Stimulated activated naive CD8-positive, alpha-beta T cell treated with anti-CD3 and anti-CD28 coated beads, Interleukin-15, Interleukin-2, amounts not matched to agents 100 ng/mL and 50 ng/mL, for 24 hours (primary cell): ENCODE data around the gene ABCD3.

Experiments used
- H3K27ac Mint-ChIP-seq: one replicate; pipeline ENCODE4 v1.8.0; 2021; ENCODE audit warnings: mild to moderate bottlenecking, mixed read lengths
- H3K27me3 Mint-ChIP-seq: one replicate; pipeline ENCODE4 v1.8.0; 2021; ENCODE audit warnings: mixed read lengths
- H3K36me3 Mint-ChIP-seq: one replicate; pipeline ENCODE4 v1.8.0; 2021; ENCODE audit warnings: low read depth, mixed read lengths
- H3K4me1 Mint-ChIP-seq: one replicate; pipeline ENCODE4 v1.8.0; 2021; ENCODE audit warnings: low read depth, mixed read lengths
- H3K4me3 Mint-ChIP-seq: one replicate; pipeline ENCODE4 v1.8.0; 2021; ENCODE audit warnings: mild to moderate bottlenecking, mixed read lengths
- H3K9me3 Mint-ChIP-seq: one replicate; pipeline ENCODE4 v1.8.0; 2021; ENCODE audit warnings: mixed read lengths

Gene ABCD3

GRCh38 chr1:94519351-94519750 is 101.2 kb downstream of the ABCD3 start:
- Mint-ChIP-seq H3K27ac (no peak overlapping the region), H3K36me3 (peaks cover 25% of the 10 kb centered on the region), H3K4me1 (no peaks in the 10 kb centered on the region), H3K9me3 (no peaks in the 10 kb centered on the region), H3K4me3 (no peak overlapping the region), H3K27me3 (no peaks in the 10 kb centered on the region)

- Mint-ChIP-seq H3K27ac (no peak overlapping the region), H3K4me1 (no peaks in the 10 kb centered on the region), H3K27me3 (no peaks in the 10 kb centered on the region), H3K4me3 (no peak overlapping the region), H3K9me3 (no peaks in the 10 kb centered on the region), H3K36me3 (peaks cover 19% of the 10 kb centered on the region)
Observed at GRCh38 chr1:94522304-94522703, 104.1 kb downstream of the ABCD3 start.

GRCh38 chr1:94524531-94524930 is 106.3 kb downstream of the ABCD3 start:
- Mint-ChIP-seq H3K4me3 (no peak overlapping the region), H3K27me3 (no peaks in the 10 kb centered on the region), H3K27ac (no peak overlapping the region), H3K9me3 (no peaks in the 10 kb centered on the region), H3K36me3 (peaks cover 6% of the 10 kb centered on the region), H3K4me1 (no peaks in the 10 kb centered on the region)

GRCh38 chr1:94526152-94526980 is 108.2 kb downstream of the ABCD3 start:
- Mint-ChIP-seq H3K36me3 (no peaks in the 10 kb centered on the region), H3K4me3 (no peak overlapping the region), H3K27ac (no peak overlapping the region), H3K27me3 (no peaks in the 10 kb centered on the region), H3K9me3 (no peaks in the 10 kb centered on the region), H3K4me1 (no peaks in the 10 kb centered on the region)

- H3K4me3 Mint-ChIP-seq: no peak overlapping the region
- H3K9me3 Mint-ChIP-seq: no peaks in the 10 kb centered on the region
- no peaks in the 10 kb centered on the region for H3K36me3 Mint-ChIP-seq
- no peak overlapping the region for H3K27ac Mint-ChIP-seq
- H3K27me3 Mint-ChIP-seq: no peaks in the 10 kb centered on the region
- no peaks in the 10 kb centered on the region for H3K4me1 Mint-ChIP-seq
Observed at GRCh38 chr1:94527447-94528031, 109.3 kb downstream of the ABCD3 start.

DNA sequence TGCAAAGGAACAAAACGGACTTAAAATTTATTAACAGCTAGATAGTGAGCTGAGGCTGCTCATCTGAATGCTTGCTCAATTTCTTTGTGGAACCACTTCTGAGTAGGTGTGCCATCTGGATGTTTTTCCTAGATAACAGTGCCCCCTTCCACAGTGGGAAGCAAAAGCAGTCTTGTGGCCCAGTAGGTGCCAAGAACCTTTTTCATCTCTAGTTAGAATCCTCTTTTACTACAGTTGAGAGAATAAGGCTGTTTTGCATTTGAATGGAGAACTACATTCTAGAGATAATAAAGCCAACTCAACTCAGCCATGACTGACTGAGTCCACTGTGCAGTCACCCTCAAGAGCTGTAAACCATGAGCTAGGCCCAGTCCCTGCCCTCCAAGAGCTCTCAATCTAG is 110.1 kb downstream of the ABCD3 start:
- Mint-ChIP-seq H3K27me3 (no peaks in the 10 kb centered on the region), H3K9me3 (no peaks in the 10 kb centered on the region), H3K36me3 (no peaks in the 10 kb centered on the region), H3K4me1 (no peaks in the 10 kb centered on the region), H3K27ac (no peak overlapping the region), H3K4me3 (no peak overlapping the region)

DNA sequence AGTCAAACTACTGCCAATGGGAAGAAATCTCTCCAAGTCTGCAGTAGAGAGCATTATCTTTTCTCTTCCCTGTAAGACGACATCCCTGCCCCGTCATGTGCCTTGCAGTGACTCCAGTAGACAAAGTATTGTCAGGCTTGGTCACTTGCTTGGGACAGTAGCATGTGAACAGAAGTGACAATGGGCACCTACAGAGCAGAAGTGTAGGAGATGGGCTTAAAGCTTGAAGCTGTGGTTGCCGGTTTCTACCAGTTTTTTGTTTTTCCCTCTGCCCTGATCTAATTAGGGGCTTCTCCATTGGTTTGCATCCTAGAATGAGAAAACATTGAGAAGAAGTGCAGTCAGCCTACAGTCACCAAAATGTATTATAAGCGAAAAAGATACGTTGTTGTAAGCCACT is 110.6 kb downstream of the ABCD3 start:
- H3K27me3 Mint-ChIP-seq: no peaks in the 10 kb centered on the region
- H3K4me3 Mint-ChIP-seq: no peak overlapping the region
- H3K9me3 Mint-ChIP-seq: no peaks in the 10 kb centered on the region
- H3K27ac Mint-ChIP-seq: no peak overlapping the region
- H3K4me1 Mint-ChIP-seq: no peaks in the 10 kb centered on the region
- no peaks in the 10 kb centered on the region for H3K36me3 Mint-ChIP-seq

DNA sequence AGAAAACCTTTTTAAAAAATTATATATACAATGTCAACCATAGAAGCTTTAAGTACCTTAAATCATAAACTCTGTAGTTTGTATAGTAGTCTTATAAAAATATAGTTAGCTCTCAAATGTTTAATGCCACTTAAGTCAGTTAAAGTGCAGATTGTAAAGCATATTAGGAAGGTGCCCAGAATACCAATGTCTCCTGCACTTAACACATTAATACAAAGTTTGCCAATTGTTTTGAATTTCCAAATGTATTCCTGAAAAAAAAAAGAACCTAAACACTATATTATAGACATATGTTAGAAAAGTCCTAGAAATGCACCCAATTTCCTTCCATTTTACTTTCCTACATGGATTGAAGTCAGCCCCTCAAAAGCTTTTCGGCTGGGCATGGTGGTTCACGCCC is 111.2 kb downstream of the ABCD3 start:
- Mint-ChIP-seq H3K27me3 (no peaks in the 10 kb centered on the region), H3K4me3 (no peak overlapping the region), H3K4me1 (no peaks in the 10 kb centered on the region), H3K9me3 (no peaks in the 10 kb centered on the region), H3K36me3 (no peaks in the 10 kb centered on the region), H3K27ac (no peak overlapping the region)

DNA sequence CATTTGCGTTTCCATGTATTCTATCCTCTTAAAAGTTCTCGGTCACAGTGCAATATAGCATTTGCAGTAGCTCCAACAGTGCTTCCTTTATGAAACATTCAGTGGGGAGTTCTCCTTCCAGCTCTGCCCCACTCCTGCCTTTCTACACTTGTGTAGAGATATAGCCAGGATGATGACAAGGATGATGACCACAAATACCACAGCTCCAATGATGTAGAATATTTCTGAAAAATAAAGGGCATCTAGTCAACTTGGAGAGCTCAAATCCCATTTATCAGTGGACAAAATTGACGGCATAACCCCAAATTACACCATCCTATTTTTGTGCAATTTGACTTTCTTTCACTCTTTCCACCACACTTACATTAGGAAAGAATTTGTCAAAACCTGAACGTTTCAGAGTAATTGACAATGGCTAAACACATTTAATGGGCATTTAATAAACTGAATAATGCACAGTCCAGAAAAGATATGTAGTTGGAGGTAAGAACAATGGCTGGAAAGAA is 112.2 kb downstream of the ABCD3 start:
- Mint-ChIP-seq H3K36me3 (no peaks in the 10 kb centered on the region), H3K9me3 (no peaks in the 10 kb centered on the region), H3K27me3 (peaks cover 4% of the 10 kb centered on the region), H3K4me1 (no peaks in the 10 kb centered on the region), H3K27ac (no peak overlapping the region), H3K4me3 (no peak overlapping the region)

GRCh38 chr1:94531664-94532063 is 113.5 kb downstream of the ABCD3 start:
- Mint-ChIP-seq H3K27me3 (peaks cover 4% of the 10 kb centered on the region), H3K27ac (no peak overlapping the region), H3K4me1 (no peaks in the 10 kb centered on the region), H3K9me3 (no peaks in the 10 kb centered on the region), H3K4me3 (no peak overlapping the region), H3K36me3 (no peaks in the 10 kb centered on the region)

GRCh38 chr1:94532077-94532476 is 113.9 kb downstream of the ABCD3 start:
- no peaks in the 10 kb centered on the region for H3K4me1 Mint-ChIP-seq
- H3K4me3 Mint-ChIP-seq: no peak overlapping the region
- peaks cover 4% of the 10 kb centered on the region for H3K27me3 Mint-ChIP-seq
- no peaks in the 10 kb centered on the region for H3K9me3 Mint-ChIP-seq
- no peaks in the 10 kb centered on the region for H3K36me3 Mint-ChIP-seq
- H3K27ac Mint-ChIP-seq: no peak overlapping the region

DNA sequence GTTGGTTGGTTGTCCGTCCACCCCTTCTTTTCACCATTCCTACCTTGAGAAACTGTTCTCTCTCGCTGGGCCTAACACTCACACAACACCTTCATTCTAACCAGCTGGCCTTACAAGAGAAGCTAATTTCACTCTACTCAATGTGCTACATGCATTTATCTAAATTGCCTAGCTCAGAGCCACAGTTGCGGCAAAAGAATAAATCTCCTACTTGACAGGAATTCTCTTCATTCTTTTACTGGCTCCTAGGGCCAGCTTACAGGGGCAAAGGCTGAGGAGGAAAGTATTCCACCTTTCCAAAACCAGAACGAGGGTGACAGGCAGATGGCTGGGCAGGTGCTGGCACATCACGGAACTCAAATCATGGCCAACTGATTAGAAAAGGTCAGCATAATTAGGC is 116.9 kb downstream of the ABCD3 start:
- Mint-ChIP-seq H3K36me3 (no peaks in the 10 kb centered on the region), H3K27me3 (peaks cover 30% of the 10 kb centered on the region), H3K4me1 (no peaks in the 10 kb centered on the region), H3K27ac (no peak overlapping the region), H3K4me3 (no peak overlapping the region), H3K9me3 (no peaks in the 10 kb centered on the region)

GRCh38 chr1:94535879-94536278 is 117.7 kb downstream of the ABCD3 start:
- H3K27me3 Mint-ChIP-seq: peaks cover 38% of the 10 kb centered on the region
- H3K4me1 Mint-ChIP-seq: no peaks in the 10 kb centered on the region
- H3K4me3 Mint-ChIP-seq: no peak overlapping the region
- no peaks in the 10 kb centered on the region for H3K36me3 Mint-ChIP-seq
- no peaks in the 10 kb centered on the region for H3K9me3 Mint-ChIP-seq
- H3K27ac Mint-ChIP-seq: no peak overlapping the region

DNA sequence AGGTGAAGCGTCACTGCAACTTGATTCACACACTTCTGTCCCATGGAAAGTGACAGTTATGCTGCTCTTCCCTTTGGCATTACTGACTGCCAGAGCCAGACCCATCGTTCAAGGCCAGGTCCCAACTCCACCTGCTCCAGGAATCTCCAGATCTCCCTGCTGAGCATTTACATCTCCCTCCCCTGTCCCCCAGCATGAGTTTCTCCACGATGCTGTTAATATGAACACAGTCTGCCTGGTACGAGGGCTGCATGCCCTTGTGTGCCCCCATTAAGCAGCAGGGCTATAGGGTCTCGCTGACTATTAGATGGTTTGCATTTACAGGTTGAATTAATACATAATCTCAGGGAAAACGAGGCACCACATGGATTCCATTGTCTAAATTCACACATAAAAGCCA is 119.1 kb downstream of the ABCD3 start:
- Mint-ChIP-seq H3K27ac (no peak overlapping the region), H3K4me3 (no peak overlapping the region), H3K36me3 (no peaks in the 10 kb centered on the region), H3K9me3 (no peaks in the 10 kb centered on the region), H3K4me1 (peaks cover 5% of the 10 kb centered on the region), H3K27me3 (peaks cover 46% of the 10 kb centered on the region)

- H3K27ac Mint-ChIP-seq: no peak overlapping the region
- no peak overlapping the region for H3K4me3 Mint-ChIP-seq
- no peaks in the 10 kb centered on the region for H3K36me3 Mint-ChIP-seq
- H3K27me3 Mint-ChIP-seq: peaks cover 56% of the 10 kb centered on the region
- peaks cover 14% of the 10 kb centered on the region for H3K4me1 Mint-ChIP-seq
- H3K9me3 Mint-ChIP-seq: no peaks in the 10 kb centered on the region
Observed at GRCh38 chr1:94538243-94538827, 120.1 kb downstream of the ABCD3 start.
